H9 (cell line): Measurements from ENCODE around the gene RNU5B-1. TPM values are rescaled to one million over a fixed set of nuclear protein-coding genes. Genes with fewer than 3 reads are reported as not detected.

Experiments used
- DNase-seq: peaks from one replicate; pipeline ENCODE4 v3.0.0-alpha.2; 2017
- H2AFZ ChIP-seq: one replicate; pipeline ENCODE4 v1.6.1; 2013; ENCODE audit warnings: mild to moderate bottlenecking, low read length, control low read depth, moderate library complexity
- H2AK5ac ChIP-seq: 2 replicates; pipeline ENCODE4 v1.6.1; 2013; ENCODE audit warnings: low read length, control low read depth, mixed read lengths; ENCODE audit not compliant: insufficient read length
- H2BK120ac ChIP-seq: one replicate; pipeline ENCODE4 v1.6.1; 2013; ENCODE audit warnings: low read depth, mild to moderate bottlenecking, low read length, control low read depth, inconsistent platforms; ENCODE audit not compliant: poor library complexity, severe bottlenecking
- H2BK12ac ChIP-seq: 2 replicates; pipeline ENCODE4 v1.6.1; 2013; ENCODE audit warnings: low read length, control low read depth, mixed read lengths, low read depth; ENCODE audit not compliant: insufficient read length
- H2BK15ac ChIP-seq: 2 replicates; pipeline ENCODE4 v1.6.1; 2013; ENCODE audit warnings: low read depth, low read length, control low read depth
- H2BK20ac ChIP-seq: one replicate; pipeline ENCODE4 v1.6.1; 2013; ENCODE audit warnings: low read depth, mild to moderate bottlenecking, low read length, control low read depth, inconsistent platforms; ENCODE audit not compliant: poor library complexity, severe bottlenecking
- H2BK5ac ChIP-seq: 2 replicates; pipeline ENCODE4 v1.6.1; 2013; ENCODE audit warnings: low read length, control low read depth, mixed read lengths; ENCODE audit not compliant: insufficient read length
- H3K14ac ChIP-seq: 2 replicates; pipeline ENCODE4 v1.6.1; 2013; ENCODE audit warnings: low read length, control low read depth; ENCODE audit not compliant: insufficient read depth
- H3K18ac ChIP-seq: 2 replicates; pipeline ENCODE4 v1.6.1; 2013; ENCODE audit warnings: low read depth, mild to moderate bottlenecking, mixed read lengths, low read length, control low read depth; ENCODE audit not compliant: insufficient read length
- H3K23ac ChIP-seq: 2 replicates; pipeline ENCODE4 v1.6.1; 2013; ENCODE audit warnings: low read length, control low read depth, mixed read lengths, low read depth; ENCODE audit not compliant: insufficient read length
- H3K23me2 ChIP-seq: 2 replicates; pipeline ENCODE4 v1.6.1; 2013; ENCODE audit warnings: low read depth, mild to moderate bottlenecking, mixed read lengths, low read length, control low read depth; ENCODE audit not compliant: insufficient read length, poor library complexity, severe bottlenecking
- H3K27ac ChIP-seq: 2 replicates; pipeline ENCODE4 v1.5.1; 2013; ENCODE audit warnings: low read length, control low read depth, mixed read lengths, low read depth; ENCODE audit not compliant: insufficient read length
- H3K27me3 ChIP-seq: 2 replicates; pipeline ENCODE4 v1.6.1; 2013; ENCODE audit warnings: low read length, control low read depth, inconsistent platforms; ENCODE audit not compliant: insufficient read depth
- H3K4ac ChIP-seq: 2 replicates; pipeline ENCODE4 v1.6.1; 2013; ENCODE audit warnings: low read depth, mild to moderate bottlenecking, control low read depth, inconsistent platforms, low read length, moderate library complexity
- H3K4me1 ChIP-seq: 2 replicates; pipeline ENCODE4 v1.6.1; 2013; ENCODE audit warnings: low read length, control low read depth, inconsistent platforms; ENCODE audit not compliant: insufficient read depth
- H3K4me2 ChIP-seq: 2 replicates; pipeline ENCODE4 v1.6.1; 2013; ENCODE audit warnings: low read length, control low read depth, mixed read lengths; ENCODE audit not compliant: insufficient read length, insufficient read depth
- H3K56ac ChIP-seq: 2 replicates; pipeline ENCODE4 v1.6.1; 2013; ENCODE audit warnings: low read depth, mild to moderate bottlenecking, mixed read lengths, low read length, control low read depth; ENCODE audit not compliant: insufficient read length
- H3K79me1 ChIP-seq: 2 replicates; pipeline ENCODE4 v1.6.1; 2013; ENCODE audit warnings: low read depth, mild to moderate bottlenecking, moderate library complexity, low read length, control low read depth, inconsistent platforms; ENCODE audit not compliant: insufficient read depth, poor library complexity, severe bottlenecking
- H3K79me2 ChIP-seq: 2 replicates; pipeline ENCODE4 v1.6.1; 2013; ENCODE audit warnings: low read length, control low read depth, inconsistent platforms; ENCODE audit not compliant: insufficient read depth
- H3K9ac ChIP-seq: 2 replicates; pipeline ENCODE4 v1.6.1; 2013; ENCODE audit warnings: low read length, control low read depth, mixed read lengths; ENCODE audit not compliant: insufficient read length; ENCODE audit errors: extremely low read depth
- H3K9me3 ChIP-seq: one replicate; pipeline ENCODE4 v1.6.1; 2013; ENCODE audit warnings: low read depth, low read length, inconsistent platforms; ENCODE audit not compliant: control insufficient read depth
- H3T11ph ChIP-seq: one replicate; pipeline ENCODE4 v1.6.1; 2013; ENCODE audit warnings: mild to moderate bottlenecking, low read length, control low read depth, inconsistent platforms
- H4K20me1 ChIP-seq: one replicate; pipeline ENCODE4 v1.6.1; 2013; ENCODE audit not compliant: control insufficient read depth, insufficient read length, insufficient read depth
- H4K5ac ChIP-seq: 2 replicates; pipeline ENCODE4 v1.6.1; 2013; ENCODE audit warnings: low read depth, mild to moderate bottlenecking, mixed read lengths, low read length, control low read depth; ENCODE audit not compliant: insufficient read length
- H4K8ac ChIP-seq: replicated peaks from 2 replicates; pipeline ENCODE4 v1.6.1; 2013; ENCODE audit warnings: low read length, control low read depth, mixed read lengths, low read depth; ENCODE audit not compliant: insufficient read length
- H4K91ac ChIP-seq: 2 replicates; pipeline ENCODE4 v1.6.1; 2013; ENCODE audit warnings: low read depth, mild to moderate bottlenecking, moderate library complexity, mixed read lengths, low read length, control low read depth; ENCODE audit not compliant: insufficient read length
- H3K27ac Mint-ChIP-seq, 3 experiments: 2 replicates in 2 of 3; 3 replicates in 1 of 3; pipeline ENCODE4 v1.8.0; 2020 to 2021; ENCODE audit warnings: mixed read lengths in 3 of 3, mild to moderate bottlenecking in 1 of 3, moderate library complexity in 1 of 3
- H3K27me3 Mint-ChIP-seq: 2 replicates; pipeline ENCODE4 v1.8.0; 2021; ENCODE audit warnings: low read depth, mild to moderate bottlenecking, moderate library complexity, mixed read lengths
- H3K36me3 Mint-ChIP-seq, 3 experiments: 2 replicates in 2 of 3; 3 replicates in 1 of 3; pipeline ENCODE4 v1.8.0; 2020 to 2021; ENCODE audit warnings: low read depth in 3 of 3, mixed read lengths in 3 of 3; ENCODE audit not compliant: insufficient read depth in 1 of 3
- H3K4me1 Mint-ChIP-seq, 2 experiments: 2 replicates each; pipeline ENCODE4 v1.8.0; 2020; ENCODE audit warnings: mixed read lengths in 2 of 2
- H3K4me3 Mint-ChIP-seq, 2 experiments: 2 replicates in 1 of 2; 3 replicates in 1 of 2; pipeline ENCODE4 v1.8.0; 2020 to 2021; ENCODE audit warnings: mild to moderate bottlenecking in 2 of 2, mixed read lengths in 2 of 2, moderate library complexity in 1 of 2
- H3K9me3 Mint-ChIP-seq, 2 experiments: 2 replicates in 1 of 2; 3 replicates in 1 of 2; pipeline ENCODE4 v1.8.0; 2020; ENCODE audit warnings: mild to moderate bottlenecking in 2 of 2, mixed read lengths in 2 of 2, moderate library complexity in 1 of 2
- CTCF ChIP-seq: fragments of 200-600 bp; sonication (generic); conservative IDR thresholded peaks from 3 replicates; pipeline ENCODE4 v1.8.0; 2021; ENCODE audit warnings: antibody characterized with exemption, mild to moderate bottlenecking
- WGBS: extraction: QIAGEN DNeasy Blood & Tissue Kit; methylation state at CpG from one replicate; pipeline ENCODE4 v1.1.7; 2013; ENCODE audit warnings: missing lambda C conversion rate, low lambda C conversion rate, mixed read lengths; ENCODE audit not compliant: insufficient read length; ENCODE audit errors: extremely low coverage; 5-methylcytosine and 5-hydroxymethylcytosine counted together
- total RNA-seq: library from RNA; stranded (reverse); gene quantifications from 2 replicates; pipeline ENCODE4 v1.2.1, GENCODE V29; 2021

Gene RNU5B-1
- total RNA-seq, 1 experiment from 2014 or later, result not detected

- Histone ChIP-seq H4K8ac (no peak overlapping the region), H2BK12ac (no peak overlapping the region), H3K14ac (no peak overlapping the region), H2BK120ac (no peak overlapping the region), H3K56ac (no peak overlapping the region), H3K4me1 (peaks cover 13% of the 10 kb centered on the region; the same call in 1 of the 2 replicates), H2BK15ac (no peak overlapping the region), H3K79me2 (no peaks in the 10 kb centered on the region; the same call in 1 of the 2 replicates), H4K5ac (no peak overlapping the region), H4K91ac (no peak overlapping the region), H4K20me1 (no peaks in the 10 kb centered on the region), H2AK5ac (no peak overlapping the region), H3K4me2 (no peak overlapping the region), H3T11ph (no peak overlapping the region), H3K27ac (no peak overlapping the region), H3K79me1 (no peaks in the 10 kb centered on the region), H3K9me3 (no peaks in the 10 kb centered on the region), H3K23me2 (no peaks in the 10 kb centered on the region), H2BK5ac (no peak overlapping the region), H3K4ac (no peak overlapping the region), H3K23ac (no peak overlapping the region), H3K9ac (no peak overlapping the region), H3K18ac (no peak overlapping the region), H2AFZ (no peak overlapping the region), H2BK20ac (no peak overlapping the region), H3K27me3 (no peaks in the 10 kb centered on the region)
- no peaks in the 10 kb centered on the region for H3K9me3 Mint-ChIP-seq
- no peaks in the 10 kb centered on the region for H3K27me3 Mint-ChIP-seq
- TF ChIP-seq CTCF, result 0 out of 3 replicates have a peak, but pooled peaks have one; percentile 21
- peaks cover 2 to 4% (median 3%) of the 10 kb centered on the region in 3 experiments; a peak in 6 of 7 replicates for H3K36me3 Mint-ChIP-seq
- WGBS, result no CpG with 5 or more reads among the region's 21 CpGs
- H3K27ac Mint-ChIP-seq, result 0 out of 7 replicates have a peak overlapping the region, but pooled peaks of 1 of the 3 experiments have one; percentile 11
- peak overlapping the region in 1 of 2 experiments; percentile 42; a peak in 1 of 5 replicates for H3K4me3 Mint-ChIP-seq
- DNase-seq, result no peak
- peaks cover 65 to 70% of the 10 kb centered on the region in 2 experiments for H3K4me1 Mint-ChIP-seq
These were observed 32.3 kb downstream of the RNU5B-1 start for GRCh38 chr15:65336493-65337435.
